Calu3 (cell line): ENCODE results near the gene B3GAT3. TPM values are rescaled to one million over a fixed set of nuclear protein-coding genes. Genes with fewer than 3 reads are reported as not detected.
"Not testable (repeated sequence)": the region's sequence is repeated elsewhere in the genome, so short reads cannot be mapped to it uniquely, and the experiment has no call there.

Source experiments
- BruUV-seq: library from RNA; stranded (reverse); fragments of 400-500 nt; replicated peaks from 2 replicates; lab custom pipeline; 2021; lab: Mats Ljungman, UMichigan
- CTCF ChIA-PET: fragments of 300-600 bp; sonication (Branson Sonifier 250); formaldehyde crosslinking; loops from one replicate; lab custom pipeline; 2022; ENCODE audit warnings: antibody characterized with exemption; lab: Charles Lee
- DNase-seq: peaks from one replicate; pipeline ENCODE4 v3.0.0; 2022
- H3K27ac Mint-ChIP-seq: one replicate; pipeline ENCODE4 v1.8.0; 2022; ENCODE audit warnings: mixed read lengths; ENCODE audit not compliant: unreplicated experiment
- H3K27me3 Mint-ChIP-seq: one replicate; pipeline ENCODE4 v1.8.0; 2022; ENCODE audit warnings: mixed read lengths; ENCODE audit not compliant: unreplicated experiment
- H3K36me3 Mint-ChIP-seq: one replicate; pipeline ENCODE4 v1.8.0; 2022; ENCODE audit warnings: mild to moderate bottlenecking, moderate library complexity, mixed read lengths; ENCODE audit not compliant: insufficient read depth, unreplicated experiment
- H3K4me1 Mint-ChIP-seq: one replicate; pipeline ENCODE4 v1.8.0; 2022; ENCODE audit warnings: mild to moderate bottlenecking, low read depth, mixed read lengths; ENCODE audit not compliant: unreplicated experiment
- H3K4me3 Mint-ChIP-seq: one replicate; pipeline ENCODE4 v1.8.0; 2022; ENCODE audit warnings: mild to moderate bottlenecking, low read depth, moderate library complexity, mixed read lengths; ENCODE audit not compliant: unreplicated experiment
- H3K9me3 Mint-ChIP-seq: one replicate; pipeline ENCODE4 v1.8.0; 2022; ENCODE audit warnings: low read depth, mixed read lengths; ENCODE audit not compliant: unreplicated experiment
- intact Hi-C: fragments of 100-400 bp; cut with micrococcal nuclease; formaldehyde crosslinking; loops from one replicate; pipeline ENCODE4 v1.10.0; 2022; ENCODE audit not compliant: unreplicated experiment
- total RNA-seq: library from RNA; stranded (reverse); gene quantifications from 2 replicates; pipeline ENCODE4 v1.2.3, GENCODE V29; 2022
- TF ChIP-seq, protein P1 (sequence below): fragments of 200-600 bp; IDR thresholded peaks from one replicate; pipeline ENCODE4 v1.8.0; 2022; ENCODE audit warnings: antibody characterized with exemption; ENCODE audit not compliant: unreplicated experiment

The B3GAT3 gene
- total RNA-seq, 1 experiment from 2014 or later = 31.5 TPM

DNA sequence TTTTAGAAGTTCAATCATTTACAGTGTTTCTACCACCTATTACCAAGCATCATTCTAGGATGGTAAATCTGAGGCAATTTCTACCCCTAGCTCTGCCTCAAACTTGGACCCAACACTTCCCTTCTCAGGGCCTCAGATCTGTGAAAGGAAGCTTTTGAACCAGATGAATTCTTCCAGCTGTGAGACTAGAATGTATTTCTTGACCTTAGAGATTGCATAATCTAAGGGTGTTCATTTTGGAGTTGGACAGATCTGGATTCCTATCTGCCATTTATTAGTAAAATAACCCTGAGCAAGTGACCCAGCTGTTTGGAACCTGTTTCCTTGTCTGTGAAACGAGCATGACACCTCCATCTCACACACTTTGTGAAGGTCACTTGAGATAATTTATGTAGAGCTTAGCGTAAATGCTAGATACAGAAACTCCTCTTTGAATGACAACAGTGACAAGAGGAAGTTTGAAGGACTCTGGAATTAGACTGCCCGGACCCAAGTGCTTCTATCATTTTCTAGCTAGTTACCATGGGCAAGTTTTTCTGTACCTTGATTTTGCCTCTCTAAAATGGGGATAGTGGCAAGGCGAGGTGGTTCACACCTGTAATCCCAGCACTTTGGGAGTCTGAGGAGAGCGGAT is 35.1 kb upstream of the B3GAT3 start:
- intact Hi-C loops = no loop called here
- Mint-ChIP-seq H3K27me3 (no peaks in the 10 kb centered on the region), H3K36me3 (peaks cover 13% of the 10 kb centered on the region), H3K9me3 (no peaks in the 10 kb centered on the region), H3K4me1 (peaks cover 16% of the 10 kb centered on the region), H3K4me3 (no peak overlapping the region), H3K27ac (no peak overlapping the region)
- CTCF ChIA-PET = interaction anchor here (0.6 to 0.7 kb wide), 3 partner anchors 11 to 1320 kb away, joined by 3 to 7 read pairs (median 3); partner anchors contain the start of gene TTC9C
- DNase-seq = no peak
- no TSS peak for BruUV-seq
- TF ChIP-seq, protein P1, sequence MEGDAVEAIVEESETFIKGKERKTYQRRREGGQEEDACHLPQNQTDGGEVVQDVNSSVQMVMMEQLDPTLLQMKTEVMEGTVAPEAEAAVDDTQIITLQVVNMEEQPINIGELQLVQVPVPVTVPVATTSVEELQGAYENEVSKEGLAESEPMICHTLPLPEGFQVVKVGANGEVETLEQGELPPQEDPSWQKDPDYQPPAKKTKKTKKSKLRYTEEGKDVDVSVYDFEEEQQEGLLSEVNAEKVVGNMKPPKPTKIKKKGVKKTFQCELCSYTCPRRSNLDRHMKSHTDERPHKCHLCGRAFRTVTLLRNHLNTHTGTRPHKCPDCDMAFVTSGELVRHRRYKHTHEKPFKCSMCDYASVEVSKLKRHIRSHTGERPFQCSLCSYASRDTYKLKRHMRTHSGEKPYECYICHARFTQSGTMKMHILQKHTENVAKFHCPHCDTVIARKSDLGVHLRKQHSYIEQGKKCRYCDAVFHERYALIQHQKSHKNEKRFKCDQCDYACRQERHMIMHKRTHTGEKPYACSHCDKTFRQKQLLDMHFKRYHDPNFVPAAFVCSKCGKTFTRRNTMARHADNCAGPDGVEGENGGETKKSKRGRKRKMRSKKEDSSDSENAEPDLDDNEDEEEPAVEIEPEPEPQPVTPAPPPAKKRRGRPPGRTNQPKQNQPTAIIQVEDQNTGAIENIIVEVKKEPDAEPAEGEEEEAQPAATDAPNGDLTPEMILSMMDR = no peak

DNA sequence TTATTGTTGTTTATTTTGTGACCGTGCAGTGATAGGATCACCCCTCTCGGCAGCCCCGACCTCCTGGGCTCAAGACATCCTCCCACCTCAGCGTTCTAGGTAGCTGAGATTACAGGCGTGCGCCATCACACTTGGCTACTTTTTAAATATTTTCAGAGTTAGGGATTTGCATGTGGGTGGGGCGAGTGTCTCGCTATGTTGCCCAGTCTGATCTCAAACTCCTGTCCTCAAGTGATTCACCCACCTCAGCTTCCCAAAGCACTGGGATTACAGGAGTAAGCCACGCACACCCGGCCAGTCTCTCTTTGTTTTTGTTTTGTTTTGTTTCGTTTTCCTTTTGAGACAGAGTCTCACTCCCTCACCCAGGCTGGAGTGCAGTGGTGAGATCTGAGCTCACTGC is 32.5 kb upstream of the B3GAT3 start:
- H3K27ac Mint-ChIP-seq = no peak overlapping the region

DNA sequence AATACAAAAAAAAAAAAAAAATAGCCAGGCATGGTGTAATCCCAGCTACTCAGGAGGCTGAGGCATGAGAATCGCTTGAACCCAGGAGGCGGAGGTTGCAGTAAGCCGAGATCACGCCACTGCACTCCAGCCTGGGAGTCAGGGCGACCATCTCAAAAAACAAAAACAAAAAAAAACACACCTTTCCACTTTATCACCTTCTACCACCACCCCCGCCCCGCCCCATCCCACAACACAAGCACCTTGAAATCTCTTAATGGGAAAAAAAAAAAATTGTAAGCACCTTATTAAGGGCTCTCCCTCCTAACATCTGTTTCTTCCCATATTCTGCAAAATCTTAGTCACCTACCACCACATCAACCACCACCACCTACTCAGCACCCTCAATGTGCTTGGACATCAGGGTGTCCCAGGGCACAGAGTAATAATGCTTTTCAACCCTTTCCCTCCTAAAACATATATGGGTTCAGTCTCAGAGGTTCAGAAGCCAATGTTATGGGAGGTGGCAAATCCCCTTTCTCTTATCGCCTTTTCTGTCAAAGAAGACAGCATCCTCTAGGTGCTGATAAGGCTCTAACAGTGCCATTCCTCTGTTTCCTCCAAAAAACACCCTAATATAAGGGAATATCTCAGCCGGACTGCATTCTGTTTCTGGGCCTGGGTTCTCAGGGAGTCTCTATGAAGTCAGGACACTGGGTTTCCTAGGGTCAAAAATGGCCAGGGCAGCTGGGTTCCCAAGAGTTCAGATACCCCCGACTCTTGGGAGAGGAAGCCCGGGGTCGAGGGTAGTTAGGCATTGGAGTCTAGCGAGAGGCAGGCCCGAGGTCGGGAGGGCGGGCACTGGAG is 30.6 kb upstream of the B3GAT3 start:
- H3K36me3 Mint-ChIP-seq = peaks cover 29% of the 10 kb centered on the region
- CTCF ChIA-PET = interaction anchor here (0.7 to 1.0 kb wide), 3 partner anchors 12 to 439 kb away, joined by 3 to 6 read pairs (median 3); partner anchors contain the start of genes C11orf98 and CSKMT
- TSS peak; percentile 73 for BruUV-seq
- intact Hi-C loops = no loop called here
- DNase-seq = no peak
- H3K27ac Mint-ChIP-seq = peak overlapping the region; percentile 75
- H3K9me3 Mint-ChIP-seq = no peaks in the 10 kb centered on the region
- peaks cover 16% of the 10 kb centered on the region for H3K4me1 Mint-ChIP-seq
- TF ChIP-seq, protein P1 = no peak
- H3K4me3 Mint-ChIP-seq = peak overlapping the region; percentile 93
- H3K27me3 Mint-ChIP-seq = no peaks in the 10 kb centered on the region

More for the DNA sequence above, 32.5 kb upstream of the B3GAT3 start:
- no peak for DNase-seq
- H3K4me3 Mint-ChIP-seq = no peak overlapping the region
- TF ChIP-seq, protein P1 = no peak
- CTCF ChIA-PET = no interaction called here
- intact Hi-C loops = no loop called here
- no peaks in the 10 kb centered on the region for H3K27me3 Mint-ChIP-seq
- H3K4me1 Mint-ChIP-seq = peaks cover 16% of the 10 kb centered on the region
- H3K36me3 Mint-ChIP-seq = peaks cover 13% of the 10 kb centered on the region
- BruUV-seq = no TSS peak
- no peaks in the 10 kb centered on the region for H3K9me3 Mint-ChIP-seq

DNA sequence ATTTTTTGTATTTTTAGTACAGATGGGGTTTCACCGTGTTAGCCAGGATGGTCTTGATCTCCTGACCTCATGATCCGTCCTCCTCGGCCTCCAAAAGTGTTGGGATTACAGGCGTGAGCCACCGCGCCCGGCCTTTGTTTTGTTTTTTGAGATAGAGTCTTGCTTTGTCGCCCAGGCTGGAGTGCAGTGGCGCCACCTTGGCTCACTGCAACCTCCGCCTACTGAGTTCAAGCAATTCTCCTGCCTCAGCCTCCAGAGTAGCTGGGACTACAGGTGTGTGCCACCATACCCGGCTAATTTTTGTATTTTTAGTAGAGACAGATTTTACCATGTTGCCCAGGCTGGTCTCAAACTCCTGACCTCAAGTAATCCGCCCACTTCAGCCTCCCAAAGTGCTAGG is 28.5 kb upstream of the B3GAT3 start:
- BruUV-seq, CTCF ChIA-PET, DNase-seq, intact Hi-C loops, H3K9me3 Mint-ChIP-seq, H3K27me3 Mint-ChIP-seq, H3K27ac Mint-ChIP-seq, H3K4me3 Mint-ChIP-seq: not testable (repeated sequence)
- peaks cover 48% of the 10 kb centered on the region for H3K36me3 Mint-ChIP-seq
- H3K4me1 Mint-ChIP-seq = peaks cover 16% of the 10 kb centered on the region
